ENCODE data around the gene RND2. TPM values are rescaled to one million over a fixed set of nuclear protein-coding genes. Genes with fewer than 3 reads are reported as not detected.

RND2 gene
- total and polyA plus RNA-seq, 2 of the 4 experiments (the other 2 are of a cell fraction): 1.1 to 1.9 TPM

DNA sequence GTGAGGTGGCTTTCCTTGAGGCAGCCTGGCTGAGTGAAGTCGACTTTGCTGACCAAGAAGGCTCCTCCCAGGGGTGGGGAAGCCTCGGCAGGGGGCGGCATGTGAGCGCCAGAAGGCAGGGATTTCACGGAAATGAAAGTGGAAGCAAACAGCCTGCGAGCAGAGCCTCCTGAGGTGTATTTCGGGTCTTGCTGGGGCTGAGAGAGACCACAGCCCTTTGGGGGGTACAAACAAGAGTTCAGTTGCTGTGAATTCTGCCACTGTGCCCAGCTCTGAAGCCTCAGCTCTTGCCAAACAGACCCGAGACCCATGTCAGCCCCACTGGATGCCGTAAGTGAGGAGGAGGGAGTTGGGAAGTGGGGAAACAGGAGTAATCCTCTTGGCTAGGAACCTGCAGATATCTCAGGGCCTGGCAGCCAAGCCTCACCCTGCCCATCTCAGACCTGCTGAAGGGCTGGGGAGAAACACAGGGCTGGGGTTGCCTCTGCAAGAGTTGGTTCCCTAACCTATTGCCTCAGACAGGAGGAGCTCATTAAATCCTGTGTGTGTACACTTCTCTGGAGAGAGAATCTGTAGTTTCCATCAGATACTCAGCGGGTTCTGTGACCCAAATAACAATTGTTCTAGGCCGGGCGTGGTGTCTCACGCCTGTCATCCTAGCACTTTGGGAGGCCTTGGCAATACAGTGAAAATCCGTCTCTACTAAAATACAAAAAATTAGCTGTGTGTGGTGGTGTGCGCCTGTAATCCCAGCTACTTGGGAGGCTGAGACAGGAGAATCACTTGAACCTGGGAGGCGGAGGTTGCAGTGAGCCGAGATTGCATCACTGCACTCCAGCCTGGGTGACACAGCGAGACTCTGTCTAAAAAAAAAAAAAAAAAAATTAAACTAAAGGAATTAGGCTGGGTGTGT lies 18.1 kb upstream of the RND2 start, which contains the start of gene IFI35:
Gene IFI35, plus strand, starts transcription at position 146 of the 913 bp plus-strand sequence. Its CDS starts 164 bp downstream, at position 310.
- dilution Hi-C loops (cut with HindIII; ENCODE audit: low sequenced_read_pairs, unreplicated experiment): no loop called here
- peaks cover 0 to 36% of the 10 kb centered on the region in 2 experiments; a peak in 3 of 4 replicates for H3K79me1 ChIP-seq (ENCODE audit: low read depth in 1 of 2, low read length in 2 of 2)
- ChIA-PET POLR2A (ENCODE audit: unreplicated experiment) (interaction anchor here (0.8 to 1.2 kb wide), 2 partner anchors 9 to 162 kb away, joined by 3 to 5 read pairs; no protein-coding TSS in a partner anchor), CTCF (no interaction called here)
- H2BK120ac ChIP-seq (ENCODE audit: low read depth, low read length): peak within 1 kb of the TSS; percentile 77
- H4K20me1 ChIP-seq (ENCODE audit: insufficient read depth, low read length): peaks cover 9% of the 10 kb centered on the region
- peak within 1 kb of the TSS; percentile 72 for H3K56ac ChIP-seq (ENCODE audit: extremely low read depth, insufficient read depth, low read length)
- peak within 1 kb of the TSS; percentile 92 for H2BK5ac ChIP-seq (ENCODE audit: low read depth, low read length, poor library complexity, severe bottlenecking)
- peak within 1 kb of the TSS; percentile 24 to 91; a peak in 3 of 4 replicates for H4K8ac ChIP-seq (ENCODE audit: low read depth in 2 of 2, low read length in 2 of 2)
- H2AK5ac ChIP-seq (ENCODE audit: low read depth, low read length): peak within 1 kb of the TSS; percentile 87
- ATAC-seq (ENCODE audit: low read depth): peak; percentile 90
- H3K36me3 ChIP-seq (ENCODE audit: control insufficient read depth, insufficient read depth, low read length): peaks cover 21% of the 10 kb centered on the region
- in situ Hi-C loops (cut with MboI; ENCODE audit: low sequenced_read_pairs): no loop called here
- H4K5ac ChIP-seq (ENCODE audit: low read depth, low read length): peak within 1 kb of the TSS; percentile 85
- peak within 1 kb of the TSS; percentile 95 for H3K4me2 ChIP-seq (ENCODE audit: low read depth, low read length)
- 0 out of 2 replicates have a peak, but pooled peaks cover 2% of the 10 kb centered on the region for H3K4me1 ChIP-seq (ENCODE audit: control insufficient read depth, insufficient read depth, low read length)
- H3K4me3 ChIP-seq (ENCODE audit: insufficient read depth, low read depth, low read length): peak within 1 kb of the TSS; percentile 86
- 33% methylated on average over 3 of the region's 18 CpGs; no CpG with 5 or more reads in 1 of the 2 experiments for WGBS, 2 experiments (ENCODE audit: extremely low coverage in 2 of 2, insufficient read length in 1 of 2)
- peak within 1 kb of the TSS; percentile 86 for H3K9ac ChIP-seq (ENCODE audit: low read depth, low read length)
- H3K14ac ChIP-seq (replicated peaks; ENCODE audit: low read depth, low read length): peak within 1 kb of the TSS; percentile 98
- H2BK15ac ChIP-seq (ENCODE audit: low read depth, low read length): peak within 1 kb of the TSS; percentile 6; the same call in 1 of the 3 replicates
- peak within 1 kb of the TSS; percentile 94 for H2AFZ ChIP-seq (replicated peaks; ENCODE audit: low read length, poor library complexity)
- peak within 1 kb of the TSS; percentile 83 for H4K91ac ChIP-seq (ENCODE audit: insufficient read depth, low read depth, low read length)
- TF ChIP-seq BHLHE40 (IDR thresholded peaks at IDR 0.05; ENCODE audit: low read depth, low read length): peak; percentile 71; the same call in 1 of the 2 replicates
- TF ChIP-seq CEBPB (IDR thresholded peaks at IDR 0.05; ENCODE audit: low read depth, low read length): no peak
- no peak for TF ChIP-seq MAFK (IDR thresholded peaks at IDR 0.05; ENCODE audit: low read depth, low read length)
- peak; percentile 21; the same call in 1 of the 2 replicates for TF ChIP-seq USF2 (IDR thresholded peaks at IDR 0.05; ENCODE audit: low read depth, low read length)
- peak; percentile 59; the same call in 1 of the 2 replicates for TF ChIP-seq MAZ (IDR thresholded peaks at IDR 0.05; ENCODE audit: borderline replicate concordance, low read depth, low read length)
- TF ChIP-seq FOS (IDR thresholded peaks at IDR 0.05; ENCODE audit: low read depth, low read length): no peak
- peak; percentile 41; the same call in 1 of the 2 replicates for TF ChIP-seq POLR2A (IDR thresholded peaks at IDR 0.05; ENCODE audit: low read depth, low read length)
- TF ChIP-seq CHD1 (IDR thresholded peaks at IDR 0.05; ENCODE audit: low read depth, low read length): no peak
- peak; percentile 55 for TF ChIP-seq RAD21 (IDR thresholded peaks at IDR 0.05; ENCODE audit: low read length)
- no peak for TF ChIP-seq RCOR1 (IDR thresholded peaks at IDR 0.05; ENCODE audit: insufficient replicate concordance, low read length)
- TF ChIP-seq CTCF (conservative IDR thresholded peaks at IDR 0.05; ENCODE audit: low read depth, low read length): peak; percentile 49
- peak; percentile 50; the same call in 1 of the 2 replicates for TF ChIP-seq MXI1 (IDR thresholded peaks at IDR 0.05; ENCODE audit: borderline replicate concordance, low read depth, low read length)
- DNase-seq: peak; percentile 82
- no peaks in the 10 kb centered on the region for H3K27me3 ChIP-seq (ENCODE audit: control insufficient read depth, insufficient read depth, low read length)
- H3K9me1 ChIP-seq (ENCODE audit: insufficient read depth, low read length): peaks cover 3% of the 10 kb centered on the region; the same call in 1 of the 2 replicates
- H3K9me3 ChIP-seq (ENCODE audit: control insufficient read depth, insufficient read depth, low read length): no peaks in the 10 kb centered on the region
- peak within 1 kb of the TSS; percentile 43; the same call in 1 of the 2 replicates for H2BK20ac ChIP-seq (ENCODE audit: low read depth, low read length)
- peak within 1 kb of the TSS; percentile 38 for H2AK9ac ChIP-seq (replicated peaks; ENCODE audit: low read depth, low read length, poor library complexity)
- intact Hi-C loops (cut with micrococcal nuclease): loop anchor here (2.0 kb wide), 1 partner anchor 16 kb away; the partner anchor contains the start of gene VAT1
- BruUV-seq (replicated peaks): no TSS peak
- H3K27ac ChIP-seq (ENCODE audit: insufficient read depth, low read length): peak within 1 kb of the TSS; percentile 92
- H3K23ac ChIP-seq (ENCODE audit: low read depth, low read length): peak within 1 kb of the TSS; percentile 85; the same call in 1 of the 2 replicates
- H3K18ac ChIP-seq (ENCODE audit: low read depth, low read length): peak within 1 kb of the TSS; percentile 75
- peak within 1 kb of the TSS; percentile 95 for H3K4ac ChIP-seq (ENCODE audit: low read depth, low read length)

Data from IMR-90 (cell line).